WTC11 (cell line): ENCODE measurements around the gene C12orf43. TPM values are rescaled to one million over a fixed set of nuclear protein-coding genes. Genes with fewer than 3 reads are reported as not detected.

Source experiments
- ATAC-seq: fragments of 200-7000 bp; cut with Tn5 transposase; 2 replicates; pipeline ENCODE4 v1.10.0; 2021; ENCODE audit warnings: mild to moderate bottlenecking, moderate library complexity
- CTCF ChIA-PET: fragments of 300-600 bp; sonication (Branson Sonifier 250); formaldehyde crosslinking; loops from one replicate; lab custom pipeline; 2021; ENCODE audit warnings: antibody characterized with exemption; lab: Charles Lee
- POLR2A ChIA-PET: fragments of 350-600 bp; sonication (Branson Sonifier 250); formaldehyde crosslinking; loops from one replicate; lab custom pipeline; 2021; ENCODE audit warnings: antibody characterized with exemption; lab: Charles Lee
- DNase-seq: peaks from one replicate; pipeline ENCODE4 v3.0.0; 2021; ENCODE audit warnings: low spot score
- H3K27ac Mint-ChIP-seq: 2 replicates; pipeline ENCODE4 v1.8.0; 2021; ENCODE audit warnings: mixed read lengths
- H3K27me3 Mint-ChIP-seq: 2 replicates; pipeline ENCODE4 v1.8.0; 2021; ENCODE audit warnings: low read depth, mild to moderate bottlenecking, moderate library complexity, mixed read lengths
- H3K36me3 Mint-ChIP-seq: 2 replicates; pipeline ENCODE4 v1.8.0; 2021; ENCODE audit warnings: mixed read lengths
- H3K4me1 Mint-ChIP-seq: 2 replicates; pipeline ENCODE4 v1.8.0; 2022; ENCODE audit warnings: mixed read lengths
- H3K4me3 Mint-ChIP-seq: 2 replicates; pipeline ENCODE4 v1.8.0; 2021; ENCODE audit warnings: mild to moderate bottlenecking, moderate library complexity, mixed read lengths
- H3K9me3 Mint-ChIP-seq: 2 replicates; pipeline ENCODE4 v1.8.0; 2021; ENCODE audit warnings: mixed read lengths
- CREM ChIP-seq: sonication (generic); formaldehyde crosslinking; IDR thresholded peaks from 2 replicates; pipeline ENCODE4 v1.8.1; 2022; ENCODE audit warnings: mild to moderate bottlenecking, missing genetic modification reagents, moderate library complexity
- ESRRA ChIP-seq: sonication (generic); formaldehyde crosslinking; IDR thresholded peaks from 2 replicates; pipeline ENCODE4 v1.8.1; 2022; ENCODE audit warnings: mild to moderate bottlenecking, missing genetic modification reagents, borderline replicate concordance
- HMGA2 ChIP-seq: fragments of 250-450 bp; sonication (Bioruptor Pico); IDR thresholded peaks from 2 replicates; pipeline ENCODE4 v1.4.0; 2021; ENCODE audit warnings: mild to moderate bottlenecking, moderate library complexity
- MXD4 ChIP-seq: fragments of 250-450 bp; sonication (Bioruptor Pico); IDR thresholded peaks from 2 replicates; pipeline ENCODE4 v1.8.0; 2021; ENCODE audit warnings: mild to moderate bottlenecking, moderate library complexity, borderline replicate concordance
- NFATC4 ChIP-seq: fragments of 250-450 bp; sonication (Bioruptor Pico); IDR thresholded peaks from 2 replicates; pipeline ENCODE4 v1.9.0; 2021; ENCODE audit warnings: mild to moderate bottlenecking
- ZBTB21 ChIP-seq: sonication (generic); formaldehyde crosslinking; IDR thresholded peaks from 2 replicates; pipeline ENCODE4 v1.8.1; 2023; ENCODE audit warnings: mild to moderate bottlenecking, missing genetic modification reagents, borderline replicate concordance
- ZNF423 ChIP-seq: fragments of 250-450 bp; sonication (Bioruptor Pico); IDR thresholded peaks from 2 replicates; pipeline ENCODE4 v2.1.2; 2022; ENCODE audit warnings: mild to moderate bottlenecking, moderate library complexity
- ZNF671 ChIP-seq: fragments of 250-450 bp; sonication (Bioruptor Pico); IDR thresholded peaks from 2 replicates; pipeline ENCODE4 v1.8.0; 2021; ENCODE audit warnings: mild to moderate bottlenecking
- total RNA-seq: library from RNA; stranded (reverse); gene quantifications from 3 replicates; pipeline ENCODE4 v1.2.3, GENCODE V29; 2021
- TF ChIP-seq, protein P1 (sequence below): sonication (generic); formaldehyde crosslinking; IDR thresholded peaks from 2 replicates; pipeline ENCODE4 v1.8.0; 2022; ENCODE audit warnings: mild to moderate bottlenecking, missing genetic modification reagents
- TF ChIP-seq, protein P2 (sequence below): sonication (generic); formaldehyde crosslinking; IDR thresholded peaks from 2 replicates; pipeline ENCODE4 v1.8.1; 2023; ENCODE audit warnings: mild to moderate bottlenecking, missing genetic modification reagents
- TF ChIP-seq, protein P3 (sequence below): sonication (generic); formaldehyde crosslinking; IDR thresholded peaks from 2 replicates; pipeline ENCODE4 v1.8.0; 2023; ENCODE audit warnings: missing genetic modification reagents, mild to moderate bottlenecking, borderline replicate concordance
- TF ChIP-seq, protein P4 (sequence below): fragments of 250-450 bp; sonication (Bioruptor Pico); IDR thresholded peaks from 2 replicates; pipeline ENCODE4 v1.9.0; 2021; ENCODE audit warnings: mild to moderate bottlenecking
- TF ChIP-seq, protein P5 (sequence below): fragments of 250-450 bp; sonication (Bioruptor Pico); IDR thresholded peaks from 2 replicates; pipeline ENCODE4 v1.8.0; 2021; ENCODE audit warnings: mild to moderate bottlenecking
- TF ChIP-seq, protein P6 (sequence below): sonication (generic); formaldehyde crosslinking; IDR thresholded peaks from 2 replicates; pipeline ENCODE4 v1.8.1; 2023; ENCODE audit warnings: mild to moderate bottlenecking, missing genetic modification reagents, moderate library complexity
- TF ChIP-seq, protein P7 (sequence below): sonication (generic); formaldehyde crosslinking; conservative IDR thresholded peaks from 2 replicates; pipeline ENCODE4 v1.8.1; 2023; ENCODE audit warnings: mild to moderate bottlenecking, low read depth, missing genetic modification reagents, moderate library complexity
- TF ChIP-seq, protein P8 (sequence below): sonication (generic); formaldehyde crosslinking; IDR thresholded peaks from 2 replicates; pipeline ENCODE4 v1.8.1; 2022; ENCODE audit warnings: low read depth, missing genetic modification reagents, borderline replicate concordance

Gene C12orf43
- total RNA-seq, 1 experiment from 2014 or later: 20.7 TPM

DNA sequence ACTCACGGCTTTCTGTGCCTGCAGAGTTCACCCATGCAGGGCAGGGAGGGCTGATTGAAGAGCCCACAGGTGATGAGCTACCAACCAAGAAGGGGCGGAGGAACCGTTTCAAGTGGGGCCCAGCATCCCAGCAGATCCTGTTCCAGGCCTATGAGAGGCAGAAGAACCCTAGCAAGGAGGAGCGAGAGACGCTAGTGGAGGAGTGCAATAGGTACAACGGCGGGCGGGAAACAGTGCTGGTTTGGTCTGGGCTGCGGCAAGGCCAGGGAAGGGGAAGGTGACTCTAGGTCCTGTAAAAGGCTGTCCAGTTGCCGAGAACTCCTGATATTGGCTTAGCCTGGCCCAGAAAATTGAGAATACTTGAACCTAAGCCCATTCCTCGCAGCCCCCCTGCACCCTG is 22.8 kb downstream of the C12orf43 start:
- ChIA-PET POLR2A (no interaction called here), CTCF (interaction anchor here (3.1 to 3.5 kb wide), 2 partner anchors 11 to 21 kb away, joined by 14 to 17 read pairs; no protein-coding TSS in a partner anchor)
- no peak for DNase-seq
- no peak for ATAC-seq
- H3K4me3 Mint-ChIP-seq: no peak overlapping the region
- H3K27ac Mint-ChIP-seq: no peak overlapping the region
- no peaks in the 10 kb centered on the region for H3K36me3 Mint-ChIP-seq
- TF ChIP-seq HMGA2 (CRISPR knock-in tag) (no peak), ZNF671 (CRISPR knock-in tag) (no peak), ZBTB21 (CRISPR knock-in tag) (no peak), CREM (CRISPR knock-in tag) (no peak), NFATC4 (CRISPR knock-in tag) (no peak), ZNF423 (no peak), ESRRA (CRISPR knock-in tag) (no peak), MXD4 (CRISPR knock-in tag) (no peak)
- TF ChIP-seq, protein P1, sequence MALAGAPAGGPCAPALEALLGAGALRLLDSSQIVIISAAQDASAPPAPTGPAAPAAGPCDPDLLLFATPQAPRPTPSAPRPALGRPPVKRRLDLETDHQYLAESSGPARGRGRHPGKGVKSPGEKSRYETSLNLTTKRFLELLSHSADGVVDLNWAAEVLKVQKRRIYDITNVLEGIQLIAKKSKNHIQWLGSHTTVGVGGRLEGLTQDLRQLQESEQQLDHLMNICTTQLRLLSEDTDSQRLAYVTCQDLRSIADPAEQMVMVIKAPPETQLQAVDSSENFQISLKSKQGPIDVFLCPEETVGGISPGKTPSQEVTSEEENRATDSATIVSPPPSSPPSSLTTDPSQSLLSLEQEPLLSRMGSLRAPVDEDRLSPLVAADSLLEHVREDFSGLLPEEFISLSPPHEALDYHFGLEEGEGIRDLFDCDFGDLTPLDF (CRISPR knock-in tag): no peak
- TF ChIP-seq, protein P2, sequence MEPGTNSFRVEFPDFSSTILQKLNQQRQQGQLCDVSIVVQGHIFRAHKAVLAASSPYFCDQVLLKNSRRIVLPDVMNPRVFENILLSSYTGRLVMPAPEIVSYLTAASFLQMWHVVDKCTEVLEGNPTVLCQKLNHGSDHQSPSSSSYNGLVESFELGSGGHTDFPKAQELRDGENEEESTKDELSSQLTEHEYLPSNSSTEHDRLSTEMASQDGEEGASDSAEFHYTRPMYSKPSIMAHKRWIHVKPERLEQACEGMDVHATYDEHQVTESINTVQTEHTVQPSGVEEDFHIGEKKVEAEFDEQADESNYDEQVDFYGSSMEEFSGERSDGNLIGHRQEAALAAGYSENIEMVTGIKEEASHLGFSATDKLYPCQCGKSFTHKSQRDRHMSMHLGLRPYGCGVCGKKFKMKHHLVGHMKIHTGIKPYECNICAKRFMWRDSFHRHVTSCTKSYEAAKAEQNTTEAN (CRISPR knock-in tag): no peak
- TF ChIP-seq, protein P3, sequence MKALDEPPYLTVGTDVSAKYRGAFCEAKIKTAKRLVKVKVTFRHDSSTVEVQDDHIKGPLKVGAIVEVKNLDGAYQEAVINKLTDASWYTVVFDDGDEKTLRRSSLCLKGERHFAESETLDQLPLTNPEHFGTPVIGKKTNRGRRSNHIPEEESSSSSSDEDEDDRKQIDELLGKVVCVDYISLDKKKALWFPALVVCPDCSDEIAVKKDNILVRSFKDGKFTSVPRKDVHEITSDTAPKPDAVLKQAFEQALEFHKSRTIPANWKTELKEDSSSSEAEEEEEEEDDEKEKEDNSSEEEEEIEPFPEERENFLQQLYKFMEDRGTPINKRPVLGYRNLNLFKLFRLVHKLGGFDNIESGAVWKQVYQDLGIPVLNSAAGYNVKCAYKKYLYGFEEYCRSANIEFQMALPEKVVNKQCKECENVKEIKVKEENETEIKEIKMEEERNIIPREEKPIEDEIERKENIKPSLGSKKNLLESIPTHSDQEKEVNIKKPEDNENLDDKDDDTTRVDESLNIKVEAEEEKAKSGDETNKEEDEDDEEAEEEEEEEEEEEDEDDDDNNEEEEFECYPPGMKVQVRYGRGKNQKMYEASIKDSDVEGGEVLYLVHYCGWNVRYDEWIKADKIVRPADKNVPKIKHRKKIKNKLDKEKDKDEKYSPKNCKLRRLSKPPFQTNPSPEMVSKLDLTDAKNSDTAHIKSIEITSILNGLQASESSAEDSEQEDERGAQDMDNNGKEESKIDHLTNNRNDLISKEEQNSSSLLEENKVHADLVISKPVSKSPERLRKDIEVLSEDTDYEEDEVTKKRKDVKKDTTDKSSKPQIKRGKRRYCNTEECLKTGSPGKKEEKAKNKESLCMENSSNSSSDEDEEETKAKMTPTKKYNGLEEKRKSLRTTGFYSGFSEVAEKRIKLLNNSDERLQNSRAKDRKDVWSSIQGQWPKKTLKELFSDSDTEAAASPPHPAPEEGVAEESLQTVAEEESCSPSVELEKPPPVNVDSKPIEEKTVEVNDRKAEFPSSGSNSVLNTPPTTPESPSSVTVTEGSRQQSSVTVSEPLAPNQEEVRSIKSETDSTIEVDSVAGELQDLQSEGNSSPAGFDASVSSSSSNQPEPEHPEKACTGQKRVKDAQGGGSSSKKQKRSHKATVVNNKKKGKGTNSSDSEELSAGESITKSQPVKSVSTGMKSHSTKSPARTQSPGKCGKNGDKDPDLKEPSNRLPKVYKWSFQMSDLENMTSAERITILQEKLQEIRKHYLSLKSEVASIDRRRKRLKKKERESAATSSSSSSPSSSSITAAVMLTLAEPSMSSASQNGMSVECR (CRISPR knock-in tag): no peak
- TF ChIP-seq, protein P4, sequence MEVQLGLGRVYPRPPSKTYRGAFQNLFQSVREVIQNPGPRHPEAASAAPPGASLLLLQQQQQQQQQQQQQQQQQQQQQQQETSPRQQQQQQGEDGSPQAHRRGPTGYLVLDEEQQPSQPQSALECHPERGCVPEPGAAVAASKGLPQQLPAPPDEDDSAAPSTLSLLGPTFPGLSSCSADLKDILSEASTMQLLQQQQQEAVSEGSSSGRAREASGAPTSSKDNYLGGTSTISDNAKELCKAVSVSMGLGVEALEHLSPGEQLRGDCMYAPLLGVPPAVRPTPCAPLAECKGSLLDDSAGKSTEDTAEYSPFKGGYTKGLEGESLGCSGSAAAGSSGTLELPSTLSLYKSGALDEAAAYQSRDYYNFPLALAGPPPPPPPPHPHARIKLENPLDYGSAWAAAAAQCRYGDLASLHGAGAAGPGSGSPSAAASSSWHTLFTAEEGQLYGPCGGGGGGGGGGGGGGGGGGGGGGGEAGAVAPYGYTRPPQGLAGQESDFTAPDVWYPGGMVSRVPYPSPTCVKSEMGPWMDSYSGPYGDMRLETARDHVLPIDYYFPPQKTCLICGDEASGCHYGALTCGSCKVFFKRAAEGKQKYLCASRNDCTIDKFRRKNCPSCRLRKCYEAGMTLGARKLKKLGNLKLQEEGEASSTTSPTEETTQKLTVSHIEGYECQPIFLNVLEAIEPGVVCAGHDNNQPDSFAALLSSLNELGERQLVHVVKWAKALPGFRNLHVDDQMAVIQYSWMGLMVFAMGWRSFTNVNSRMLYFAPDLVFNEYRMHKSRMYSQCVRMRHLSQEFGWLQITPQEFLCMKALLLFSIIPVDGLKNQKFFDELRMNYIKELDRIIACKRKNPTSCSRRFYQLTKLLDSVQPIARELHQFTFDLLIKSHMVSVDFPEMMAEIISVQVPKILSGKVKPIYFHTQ (CRISPR knock-in tag): no peak
- TF ChIP-seq, protein P5, sequence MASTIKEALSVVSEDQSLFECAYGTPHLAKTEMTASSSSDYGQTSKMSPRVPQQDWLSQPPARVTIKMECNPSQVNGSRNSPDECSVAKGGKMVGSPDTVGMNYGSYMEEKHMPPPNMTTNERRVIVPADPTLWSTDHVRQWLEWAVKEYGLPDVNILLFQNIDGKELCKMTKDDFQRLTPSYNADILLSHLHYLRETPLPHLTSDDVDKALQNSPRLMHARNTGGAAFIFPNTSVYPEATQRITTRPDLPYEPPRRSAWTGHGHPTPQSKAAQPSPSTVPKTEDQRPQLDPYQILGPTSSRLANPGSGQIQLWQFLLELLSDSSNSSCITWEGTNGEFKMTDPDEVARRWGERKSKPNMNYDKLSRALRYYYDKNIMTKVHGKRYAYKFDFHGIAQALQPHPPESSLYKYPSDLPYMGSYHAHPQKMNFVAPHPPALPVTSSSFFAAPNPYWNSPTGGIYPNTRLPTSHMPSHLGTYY (CRISPR knock-in tag): no peak
- TF ChIP-seq, protein P6, sequence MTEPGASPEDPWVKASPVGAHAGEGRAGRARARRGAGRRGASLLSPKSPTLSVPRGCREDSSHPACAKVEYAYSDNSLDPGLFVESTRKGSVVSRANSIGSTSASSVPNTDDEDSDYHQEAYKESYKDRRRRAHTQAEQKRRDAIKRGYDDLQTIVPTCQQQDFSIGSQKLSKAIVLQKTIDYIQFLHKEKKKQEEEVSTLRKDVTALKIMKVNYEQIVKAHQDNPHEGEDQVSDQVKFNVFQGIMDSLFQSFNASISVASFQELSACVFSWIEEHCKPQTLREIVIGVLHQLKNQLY (CRISPR knock-in tag): no peak
- TF ChIP-seq, protein P7, sequence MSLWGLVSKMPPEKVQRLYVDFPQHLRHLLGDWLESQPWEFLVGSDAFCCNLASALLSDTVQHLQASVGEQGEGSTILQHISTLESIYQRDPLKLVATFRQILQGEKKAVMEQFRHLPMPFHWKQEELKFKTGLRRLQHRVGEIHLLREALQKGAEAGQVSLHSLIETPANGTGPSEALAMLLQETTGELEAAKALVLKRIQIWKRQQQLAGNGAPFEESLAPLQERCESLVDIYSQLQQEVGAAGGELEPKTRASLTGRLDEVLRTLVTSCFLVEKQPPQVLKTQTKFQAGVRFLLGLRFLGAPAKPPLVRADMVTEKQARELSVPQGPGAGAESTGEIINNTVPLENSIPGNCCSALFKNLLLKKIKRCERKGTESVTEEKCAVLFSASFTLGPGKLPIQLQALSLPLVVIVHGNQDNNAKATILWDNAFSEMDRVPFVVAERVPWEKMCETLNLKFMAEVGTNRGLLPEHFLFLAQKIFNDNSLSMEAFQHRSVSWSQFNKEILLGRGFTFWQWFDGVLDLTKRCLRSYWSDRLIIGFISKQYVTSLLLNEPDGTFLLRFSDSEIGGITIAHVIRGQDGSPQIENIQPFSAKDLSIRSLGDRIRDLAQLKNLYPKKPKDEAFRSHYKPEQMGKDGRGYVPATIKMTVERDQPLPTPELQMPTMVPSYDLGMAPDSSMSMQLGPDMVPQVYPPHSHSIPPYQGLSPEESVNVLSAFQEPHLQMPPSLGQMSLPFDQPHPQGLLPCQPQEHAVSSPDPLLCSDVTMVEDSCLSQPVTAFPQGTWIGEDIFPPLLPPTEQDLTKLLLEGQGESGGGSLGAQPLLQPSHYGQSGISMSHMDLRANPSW (CRISPR knock-in tag): no peak
- TF ChIP-seq, protein P8, sequence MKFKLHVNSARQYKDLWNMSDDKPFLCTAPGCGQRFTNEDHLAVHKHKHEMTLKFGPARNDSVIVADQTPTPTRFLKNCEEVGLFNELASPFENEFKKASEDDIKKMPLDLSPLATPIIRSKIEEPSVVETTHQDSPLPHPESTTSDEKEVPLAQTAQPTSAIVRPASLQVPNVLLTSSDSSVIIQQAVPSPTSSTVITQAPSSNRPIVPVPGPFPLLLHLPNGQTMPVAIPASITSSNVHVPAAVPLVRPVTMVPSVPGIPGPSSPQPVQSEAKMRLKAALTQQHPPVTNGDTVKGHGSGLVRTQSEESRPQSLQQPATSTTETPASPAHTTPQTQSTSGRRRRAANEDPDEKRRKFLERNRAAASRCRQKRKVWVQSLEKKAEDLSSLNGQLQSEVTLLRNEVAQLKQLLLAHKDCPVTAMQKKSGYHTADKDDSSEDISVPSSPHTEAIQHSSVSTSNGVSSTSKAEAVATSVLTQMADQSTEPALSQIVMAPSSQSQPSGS (CRISPR knock-in tag): no peak
- peaks cover 5% of the 10 kb centered on the region; the same call in 1 of the 2 replicates for H3K27me3 Mint-ChIP-seq
- no peaks in the 10 kb centered on the region for H3K4me1 Mint-ChIP-seq
- peaks cover 8% of the 10 kb centered on the region for H3K9me3 Mint-ChIP-seq
